ENCODE results near the gene CHIC2.

The CHIC2 gene

DNA sequence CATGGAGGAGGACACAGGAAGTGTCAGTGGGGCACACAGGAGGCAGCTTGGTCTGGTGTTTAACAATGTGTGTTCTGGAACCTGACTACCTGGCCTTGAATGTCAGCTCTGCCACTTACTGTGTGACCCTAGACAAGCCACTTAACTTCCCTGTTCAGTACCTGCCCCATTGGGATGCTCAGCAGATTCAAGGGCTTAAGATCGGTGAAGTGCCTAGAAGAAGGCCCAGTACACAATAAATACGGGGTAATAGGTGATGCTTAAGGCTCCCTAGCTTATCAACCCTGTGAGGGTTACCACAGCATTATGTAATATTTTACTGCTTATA, 1.6 kb upstream of the CHIC2 start:
- H3K4me3 ChIP-seq (ENCODE audit: low read depth, low read length) = no peak overlapping the region
- H3K36me3 ChIP-seq (replicated peaks) = no peaks in the 10 kb centered on the region
- TF ChIP-seq, protein P1, sequence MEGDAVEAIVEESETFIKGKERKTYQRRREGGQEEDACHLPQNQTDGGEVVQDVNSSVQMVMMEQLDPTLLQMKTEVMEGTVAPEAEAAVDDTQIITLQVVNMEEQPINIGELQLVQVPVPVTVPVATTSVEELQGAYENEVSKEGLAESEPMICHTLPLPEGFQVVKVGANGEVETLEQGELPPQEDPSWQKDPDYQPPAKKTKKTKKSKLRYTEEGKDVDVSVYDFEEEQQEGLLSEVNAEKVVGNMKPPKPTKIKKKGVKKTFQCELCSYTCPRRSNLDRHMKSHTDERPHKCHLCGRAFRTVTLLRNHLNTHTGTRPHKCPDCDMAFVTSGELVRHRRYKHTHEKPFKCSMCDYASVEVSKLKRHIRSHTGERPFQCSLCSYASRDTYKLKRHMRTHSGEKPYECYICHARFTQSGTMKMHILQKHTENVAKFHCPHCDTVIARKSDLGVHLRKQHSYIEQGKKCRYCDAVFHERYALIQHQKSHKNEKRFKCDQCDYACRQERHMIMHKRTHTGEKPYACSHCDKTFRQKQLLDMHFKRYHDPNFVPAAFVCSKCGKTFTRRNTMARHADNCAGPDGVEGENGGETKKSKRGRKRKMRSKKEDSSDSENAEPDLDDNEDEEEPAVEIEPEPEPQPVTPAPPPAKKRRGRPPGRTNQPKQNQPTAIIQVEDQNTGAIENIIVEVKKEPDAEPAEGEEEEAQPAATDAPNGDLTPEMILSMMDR (IDR thresholded peaks at IDR 0.05; ENCODE audit: low read depth, low read length, missing control alignments) = no peak
- H3K27me3 ChIP-seq (replicated peaks) = no peaks in the 10 kb centered on the region
- H3K27ac ChIP-seq = no peak overlapping the region
- in situ Hi-C loops (cut with HindIII; ENCODE audit: low pct_ligation_motif_present, low sequenced_read_pairs) = no loop called here
- DNase-seq = no peak

DNA sequence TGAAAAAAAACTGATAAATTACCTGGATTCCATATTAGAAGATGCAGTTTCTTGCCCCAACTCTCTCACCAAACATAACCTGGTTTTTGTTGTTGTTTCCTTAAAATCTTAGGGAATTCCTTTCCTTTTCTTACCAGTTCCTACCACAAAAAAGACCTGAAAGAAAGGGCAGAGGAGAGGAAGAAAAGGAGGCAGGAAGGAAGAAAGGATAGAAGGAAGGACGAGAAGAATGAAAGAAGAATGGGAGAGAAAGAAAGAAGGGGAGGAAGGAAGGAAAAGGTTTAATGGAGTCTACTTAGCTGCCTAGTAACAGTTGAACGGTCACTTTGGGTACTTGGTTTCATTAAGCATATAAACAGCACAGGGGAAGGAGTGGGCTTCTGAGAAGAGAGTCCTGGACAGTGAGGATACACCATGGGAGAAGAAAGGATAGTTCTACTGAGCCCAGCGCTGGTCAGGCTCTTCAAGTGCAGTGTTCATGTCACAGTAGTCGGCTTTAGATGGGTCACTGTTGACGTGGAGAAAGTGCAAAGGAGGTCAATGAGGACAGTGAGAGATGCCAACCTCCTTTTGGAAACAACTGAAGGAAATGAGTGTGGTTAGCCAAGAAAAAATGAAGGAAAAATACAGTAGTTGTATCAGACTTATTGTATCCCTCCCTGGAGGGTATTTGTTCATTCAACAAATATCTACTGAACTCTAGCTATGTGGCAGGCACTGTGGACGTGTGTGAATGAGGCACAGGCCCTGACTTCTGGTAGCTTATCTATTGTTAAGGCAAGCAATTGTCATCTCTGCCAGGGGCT, 1.1 kb upstream of the CHIC2 start:
- no peak overlapping the region for H3K4me3 ChIP-seq (ENCODE audit: low read depth, low read length)
- H3K36me3 ChIP-seq (replicated peaks) = no peaks in the 10 kb centered on the region
- in situ Hi-C loops (cut with HindIII; ENCODE audit: low pct_ligation_motif_present, low sequenced_read_pairs) = no loop called here

DNA sequence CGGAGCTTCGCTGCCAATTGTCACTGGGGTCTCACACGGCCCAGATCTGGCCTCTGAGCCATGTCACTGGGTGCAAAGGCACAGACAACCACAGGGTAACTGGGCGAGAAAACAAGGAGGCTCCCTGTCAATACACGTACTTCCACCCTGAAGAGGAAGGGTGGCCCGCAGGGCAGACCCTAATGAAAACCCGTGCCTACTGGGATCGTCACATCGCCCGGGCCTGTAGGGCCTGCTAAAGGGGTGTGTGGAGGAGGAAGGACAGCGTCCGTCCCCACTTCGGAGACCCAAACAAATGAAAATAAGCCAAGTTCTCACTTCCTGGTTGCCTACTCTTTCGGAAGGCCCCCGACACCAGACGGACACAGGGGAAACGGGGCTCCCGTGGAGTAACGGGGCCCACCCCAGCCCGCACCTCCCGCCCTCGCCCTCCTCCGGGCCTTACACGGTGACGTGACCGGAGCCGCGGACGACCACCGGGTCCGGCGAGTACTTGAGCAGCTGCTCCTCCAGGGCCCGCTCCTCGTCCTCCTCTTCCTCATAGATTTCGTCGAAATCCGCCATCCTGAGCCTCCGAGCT, 578 bp downstream of the CHIC2 start:
- Histone ChIP-seq H3K27ac (peak overlapping the region; percentile 82), H3K36me3 (replicated peaks) (no peaks in the 10 kb centered on the region), H3K4me3 (ENCODE audit: low read depth, low read length) (peak overlapping the region; percentile 83), H3K27me3 (replicated peaks) (no peaks in the 10 kb centered on the region)
- in situ Hi-C loops (cut with HindIII; ENCODE audit: low pct_ligation_motif_present, low sequenced_read_pairs) = no loop called here
- DNase-seq = no peak
- TF ChIP-seq, protein P1 (IDR thresholded peaks at IDR 0.05; ENCODE audit: low read depth, low read length, missing control alignments) = peak; percentile 4

More for the DNA sequence above, 1.1 kb upstream of the CHIC2 start:
- no peaks in the 10 kb centered on the region for H3K27me3 ChIP-seq (replicated peaks)
- peak overlapping the region; percentile 82 for H3K27ac ChIP-seq
- TF ChIP-seq, protein P1 (IDR thresholded peaks at IDR 0.05; ENCODE audit: low read depth, low read length, missing control alignments) = no peak
- no peak for DNase-seq

DNA sequence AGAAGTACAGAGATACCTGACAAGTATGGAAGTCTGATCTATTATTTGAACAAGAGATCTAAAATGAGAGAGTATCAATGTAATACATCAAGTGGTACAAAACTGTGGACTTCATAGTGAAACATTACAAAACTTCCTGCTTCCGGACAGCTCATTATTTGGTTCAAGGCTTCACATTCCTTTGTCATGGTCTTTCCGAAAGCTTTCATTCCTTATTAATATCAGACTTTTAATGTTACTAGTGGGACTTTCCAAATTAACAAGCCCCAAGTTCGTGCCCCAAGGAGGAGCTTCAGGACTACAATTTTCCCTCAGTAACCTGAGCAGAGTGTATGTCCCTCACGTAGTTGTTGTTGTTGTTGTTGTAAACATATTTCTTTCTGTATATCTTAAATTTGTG, 1.2 kb downstream of the CHIC2 start:
- TF ChIP-seq, protein P1 (IDR thresholded peaks at IDR 0.05; ENCODE audit: low read depth, low read length, missing control alignments) = no peak

DNA sequence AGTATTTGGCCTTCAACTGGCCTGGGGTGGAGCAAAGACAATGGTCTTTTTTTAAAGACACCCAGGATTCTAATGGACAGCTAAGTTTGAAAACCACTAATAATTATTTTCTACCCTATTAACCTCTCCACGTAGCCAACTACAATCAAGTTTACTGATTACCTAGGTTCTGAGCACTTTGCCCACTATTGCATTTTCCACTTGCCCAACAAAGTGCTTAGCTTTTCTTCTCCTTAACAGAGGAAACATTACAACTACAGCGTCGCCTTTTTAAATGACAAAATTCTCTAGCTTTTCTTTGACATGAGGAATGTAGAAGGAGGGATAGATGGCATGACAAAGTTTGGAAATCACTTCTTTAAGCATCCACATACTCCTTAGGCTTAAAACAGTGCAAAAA, 2.0 kb downstream of the CHIC2 start:
- H3K27ac ChIP-seq = no peak overlapping the region
- in situ Hi-C loops (cut with HindIII; ENCODE audit: low pct_ligation_motif_present, low sequenced_read_pairs) = no loop called here
- H3K36me3 ChIP-seq (replicated peaks) = no peaks in the 10 kb centered on the region
- DNase-seq = no peak
- TF ChIP-seq, protein P1 (IDR thresholded peaks at IDR 0.05; ENCODE audit: low read depth, low read length, missing control alignments) = no peak
- peak overlapping the region; percentile 83 for H3K4me3 ChIP-seq (ENCODE audit: low read depth, low read length)
- no peaks in the 10 kb centered on the region for H3K27me3 ChIP-seq (replicated peaks)

More for the DNA sequence above, 1.2 kb downstream of the CHIC2 start:
- in situ Hi-C loops (cut with HindIII; ENCODE audit: low pct_ligation_motif_present, low sequenced_read_pairs) = no loop called here
- H3K4me3 ChIP-seq (ENCODE audit: low read depth, low read length) = peak overlapping the region; percentile 83
- H3K27me3 ChIP-seq (replicated peaks) = no peaks in the 10 kb centered on the region
- H3K36me3 ChIP-seq (replicated peaks) = no peaks in the 10 kb centered on the region
- peak overlapping the region; percentile 82 for H3K27ac ChIP-seq
- no peak for DNase-seq

Data from brain microvascular endothelial cell (primary cell).